ENCODE results near the gene ETV6. TPM values are rescaled to one million over a fixed set of nuclear protein-coding genes. Genes with fewer than 3 reads are reported as not detected.

ETV6 gene
- total and polyA plus RNA-seq, 2 of the 8 experiments (the other 6 are each of a cell fraction or from before 2014, with no cell fraction given), result 5.5 to 23.9 TPM

GRCh38 chr12:11812241-11812585 lies 162.7 kb downstream of the ETV6 start:
- peak overlapping the region in 1 of 4 experiments; percentile 43; a peak in 3 of 8 replicates for H3K4me3 ChIP-seq (ENCODE audit: extremely low read depth in 1 of 4, insufficient read depth in 2 of 4, low read depth in 3 of 4, low read length in 4 of 4)
- peak overlapping the region; percentile 28 for H3K27ac ChIP-seq (ENCODE audit: low read depth, low read length)
- peak overlapping the region; percentile 77; the same call in 1 of the 2 replicates for H2BK12ac ChIP-seq (ENCODE audit: low read depth, low read length)
- H3K79me2 ChIP-seq (ENCODE audit: control insufficient read depth in 1 of 2, insufficient read depth in 2 of 2, low read length in 2 of 2), result no peaks in the 10 kb centered on the region
- H3K4ac ChIP-seq (replicated peaks; ENCODE audit: insufficient read length, low read depth, low read length), result no peak overlapping the region
- H4K91ac ChIP-seq (replicated peaks; ENCODE audit: insufficient read length, low read length), result no peak overlapping the region
- no peaks in the 10 kb centered on the region for H3K36me3 ChIP-seq (ENCODE audit: control insufficient read depth in 2 of 4, insufficient read depth in 4 of 4, low read length in 3 of 4)
- peak overlapping the region; percentile 47; the same call in 1 of the 2 replicates for H4K8ac ChIP-seq (ENCODE audit: extremely low read depth, insufficient read depth, low read length)
- H2AFZ ChIP-seq (ENCODE audit: low read length), result peak overlapping the region; percentile 9; the same call in 1 of the 2 replicates
- no peak overlapping the region for H3K56ac ChIP-seq (replicated peaks; ENCODE audit: insufficient read length, low read depth, low read length)
- H3K9me3 ChIP-seq (ENCODE audit: insufficient read depth in 2 of 2, low read depth in 1 of 2, low read length in 1 of 2), result no peaks in the 10 kb centered on the region
- H2BK120ac ChIP-seq (replicated peaks; ENCODE audit: low read depth, low read length), result no peak overlapping the region
- peak overlapping the region; percentile 52 for H3K18ac ChIP-seq (ENCODE audit: extremely low read depth, low read length)
- no peak overlapping the region for H3K23ac ChIP-seq (ENCODE audit: insufficient read length)
- FAIRE-seq (no peak), DNase-seq (ENCODE audit: low read depth in 1 of 2, low spot score in 2 of 2) (no peak)
- ChIA-PET POLR2A (ENCODE audit: partially characterized antibody) (interaction anchor here (0.6 to 2.1 kb wide), 8 partner anchors 10 to 640 kb away, joined by 3 to 5 read pairs (median 4); no protein-coding TSS in a partner anchor), CTCF (ENCODE audit: partially characterized antibody) (interaction anchor here (0.9 to 1.7 kb wide), 11 partner anchors 10 to 221 kb away, joined by 3 to 7 read pairs (median 4); no protein-coding TSS in a partner anchor)
- peak overlapping the region; percentile 50 to 60; a peak in 3 of 4 replicates for H3K4me2 ChIP-seq (ENCODE audit: insufficient read depth in 1 of 2, low read depth in 2 of 2, low read length in 2 of 2)
- no peaks in the 10 kb centered on the region for H3K23me2 ChIP-seq (ENCODE audit: low read depth, low read length)
- H3K14ac ChIP-seq (ENCODE audit: insufficient read length), result no peak overlapping the region
- 75% methylated on average over 2 of the region's 2 CpGs; no CpG with 5 or more reads in 1 of the 2 experiments for WGBS, 2 experiments (ENCODE audit: extremely low coverage in 1 of 2, insufficient coverage in 1 of 2, insufficient read length in 1 of 2, insufficient replicate concordance in 2 of 2, low coverage in 1 of 2, low lambda C conversion rate in 2 of 2, missing lambda C conversion rate in 1 of 2)
- H4K5ac ChIP-seq (ENCODE audit: insufficient read length, low read depth, low read length), result no peak overlapping the region
- H3K79me1 ChIP-seq (ENCODE audit: low read depth, low read length), result no peaks in the 10 kb centered on the region; the same call in 1 of the 2 replicates
- H4K20me1 ChIP-seq (replicated peaks in 1 of 2; ENCODE audit: control insufficient read depth in 1 of 2, insufficient read depth in 2 of 2, low read length in 2 of 2), result no peaks in the 10 kb centered on the region
- H2BK5ac ChIP-seq (ENCODE audit: low read depth, low read length), result no peak overlapping the region
- H2AK5ac ChIP-seq (ENCODE audit: low read depth, low read length), result no peak overlapping the region
- H3K4me1 ChIP-seq (replicated peaks in 1 of 4; ENCODE audit: control insufficient read depth in 3 of 4, insufficient read depth in 4 of 4, low read length in 3 of 4), result peaks cover 9 to 32% (median 23%) of the 10 kb centered on the region in 4 experiments
- no peak overlapping the region for H2BK20ac ChIP-seq (ENCODE audit: low read length)
- H2BK15ac ChIP-seq (ENCODE audit: low read length), result no peak overlapping the region
- no peaks in the 10 kb centered on the region for H3K27me3 ChIP-seq (replicated peaks in 1 of 4; ENCODE audit: control insufficient read depth in 3 of 4, extremely low read depth in 1 of 4, insufficient read depth in 3 of 4, low read length in 3 of 4)
- H3K9ac ChIP-seq (replicated peaks in 1 of 4; ENCODE audit: extremely low read depth in 1 of 4, low read depth in 3 of 4, low read length in 3 of 4), result no peak overlapping the region
- TF ChIP-seq EZH2 (IDR thresholded peaks at IDR 0.05; ENCODE audit: low read depth, low read length, severe bottlenecking) (no peak), CHD1 (IDR thresholded peaks at IDR 0.05; ENCODE audit: low read depth, low read length) (no peak), MAFK (IDR thresholded peaks at IDR 0.05; ENCODE audit: low read depth, low read length) (no peak), SP1 (IDR thresholded peaks at IDR 0.05; ENCODE audit: low read depth, low read length) (no peak), MAX (IDR thresholded peaks at IDR 0.05) (no peak), SIX5 (IDR thresholded peaks at IDR 0.05; ENCODE audit: low read depth, low read length) (no peak), CBX5 (IDR thresholded peaks at IDR 0.05; ENCODE audit: low read depth, low read length) (no peak), SP4 (IDR thresholded peaks at IDR 0.05; ENCODE audit: low read length) (no peak), SUZ12 (IDR thresholded peaks at IDR 0.05; ENCODE audit: low read length) (no peak), TAF7 (optimal IDR thresholded peaks at IDR 0.05; ENCODE audit: borderline replicate concordance, low read depth, low read length) (no peak), POLR2A (IDR thresholded peaks at IDR 0.05; ENCODE audit: control extremely low read depth in 1 of 2, low read depth in 2 of 2, low read length in 2 of 2) (no peak), SIRT6 (IDR thresholded peaks at IDR 0.05; ENCODE audit: low read length) (no peak), CEBPB (IDR thresholded peaks at IDR 0.05; ENCODE audit: low read depth, low read length) (no peak), USF2 (IDR thresholded peaks at IDR 0.05; ENCODE audit: low read length) (no peak)

All from H1 (cell line).